CD14-positive monocyte (primary cell): Measurements from ENCODE around the gene OR51B2. TPM values are rescaled to one million over a fixed set of nuclear protein-coding genes. Genes with fewer than 3 reads are reported as not detected.

Experiments used
- DNase-seq, 3 donors: peaks; one replicate each; pipeline ENCODE4 v3.0.0-alpha.2; 2011 to 2022
- H2AFZ ChIP-seq: 2 replicates; pipeline ENCODE4 v1.6.0; 2012; ENCODE audit warnings: mild to moderate bottlenecking, low read depth, low read length, inconsistent platforms; ENCODE audit not compliant: insufficient read depth, poor library complexity, severe bottlenecking
- H3K27ac ChIP-seq, 2 donors: 1 replicate in 1 of 2; 2 replicates in 1 of 2; pipeline ENCODE4 v1.5.1; 2012 to 2013; ENCODE audit warnings: low read length in 2 of 2, control low read depth in 1 of 2, inconsistent platforms in 1 of 2, low read depth in 1 of 2, mild to moderate bottlenecking in 1 of 2
- H3K27me3 ChIP-seq, 2 donors: one replicate each; pipeline versions ENCODE4 v1.6.0 to v1.6.1; 2011 to 2013; ENCODE audit warnings: low read length in 2 of 2; ENCODE audit not compliant: control insufficient read depth in 2 of 2, insufficient read depth in 2 of 2
- H3K36me3 ChIP-seq, 2 donors: replicated peaks in 1 of 2; 1 replicate in 1 of 2; 2 replicates in 1 of 2; pipeline versions ENCODE4 v1.5.1 to v1.6.1; 2012 to 2013; ENCODE audit warnings: low read length in 2 of 2, control low read depth in 1 of 2, inconsistent platforms in 1 of 2, mild to moderate bottlenecking in 1 of 2; ENCODE audit not compliant: insufficient read depth in 2 of 2, control insufficient read depth in 1 of 2
- H3K4me1 ChIP-seq, 2 donors: 1 replicate in 1 of 2; 2 replicates in 1 of 2; pipeline versions ENCODE4 v1.5.1 to v1.6.1; 2012 to 2013; ENCODE audit warnings: low read length in 2 of 2, control low read depth in 1 of 2, inconsistent platforms in 1 of 2, mild to moderate bottlenecking in 1 of 2, moderate library complexity in 1 of 2; ENCODE audit not compliant: insufficient read depth in 2 of 2, control insufficient read depth in 1 of 2
- H3K4me2 ChIP-seq: replicated peaks from 2 replicates; pipeline ENCODE3; 2012; ENCODE audit warnings: low read length, moderate library complexity, mild to moderate bottlenecking; ENCODE audit not compliant: poor library complexity, severe bottlenecking; ENCODE audit errors: extremely low read depth
- H3K4me3 ChIP-seq, 3 experiments: fragments of 200-600 bp in 1 of 3; sonication (generic) in 1 of 3; replicated peaks in 1 of 3; 1 replicate in 2 of 3; 2 replicates in 1 of 3; pipeline ENCODE4 v1.5.1; 2011 to 2013; ENCODE audit warnings: low read length in 3 of 3, mild to moderate bottlenecking in 3 of 3, control low read depth in 2 of 3, low read depth in 2 of 3, inconsistent platforms in 1 of 3, moderate library complexity in 1 of 3
- H3K79me2 ChIP-seq: 2 replicates; pipeline ENCODE4 v1.6.0; 2012; ENCODE audit warnings: mild to moderate bottlenecking, control low read depth, inconsistent platforms, low read length, moderate library complexity; ENCODE audit not compliant: insufficient read depth
- H3K9ac ChIP-seq: 2 replicates; pipeline ENCODE4 v1.6.0; 2017; ENCODE audit warnings: low read length, mild to moderate bottlenecking; ENCODE audit not compliant: insufficient read depth, poor library complexity, severe bottlenecking
- H3K9me3 ChIP-seq, 2 donors: replicated peaks in 1 of 2; 1 replicate in 1 of 2; 2 replicates in 1 of 2; pipeline versions ENCODE4 v1.5.1 to v1.6.1; 2012 to 2013; ENCODE audit warnings: low read length in 2 of 2, control low read depth in 1 of 2; ENCODE audit not compliant: control insufficient read depth in 1 of 2, insufficient read depth in 1 of 2
- H4K20me1 ChIP-seq: 2 replicates; pipeline ENCODE4 v1.6.0; 2012; ENCODE audit warnings: mild to moderate bottlenecking, low read length, control low read depth, moderate library complexity; ENCODE audit not compliant: insufficient read depth
- H3K27ac Mint-ChIP-seq, 7 donors: one replicate each; pipeline ENCODE4 v1.8.0; 2020; ENCODE audit warnings: mild to moderate bottlenecking in 7 of 7, mixed read lengths in 7 of 7, moderate library complexity in 6 of 7, inconsistent platforms in 2 of 7
- H3K27me3 Mint-ChIP-seq, 3 donors: one replicate each; pipeline ENCODE4 v1.8.0; 2021 to 2022; ENCODE audit warnings: low read depth in 3 of 3, mild to moderate bottlenecking in 3 of 3, mixed read lengths in 3 of 3, moderate library complexity in 3 of 3, inconsistent platforms in 1 of 3
- H3K36me3 Mint-ChIP-seq, 2 donors: one replicate each; pipeline ENCODE4 v1.8.0; 2020; ENCODE audit warnings: mixed read lengths in 2 of 2, inconsistent platforms in 1 of 2, mild to moderate bottlenecking in 1 of 2
- H3K4me1 Mint-ChIP-seq: one replicate; pipeline ENCODE4 v1.8.0; 2020; ENCODE audit warnings: mild to moderate bottlenecking, mixed read lengths
- H3K4me3 Mint-ChIP-seq, 2 donors: one replicate each; pipeline ENCODE4 v1.8.0; 2020; ENCODE audit warnings: mild to moderate bottlenecking in 2 of 2, mixed read lengths in 2 of 2, moderate library complexity in 1 of 2
- H3K9me3 Mint-ChIP-seq, 7 donors: one replicate each; pipeline ENCODE4 v1.8.0; 2020 to 2022; ENCODE audit warnings: mixed read lengths in 7 of 7, mild to moderate bottlenecking in 6 of 7, moderate library complexity in 6 of 7, inconsistent platforms in 2 of 7
- CTCF ChIP-seq: fragments of 200-600 bp; IDR thresholded peaks from one replicate; pipeline ENCODE4 v1.8.0; 2022; ENCODE audit warnings: antibody characterized with exemption, mild to moderate bottlenecking
- WGBS: methylation state at CpG from one replicate; pipeline ENCODE4 v1.1.5; 2013; ENCODE audit warnings: missing lambda C conversion rate; ENCODE audit not compliant: insufficient coverage; 5-methylcytosine and 5-hydroxymethylcytosine counted together
- intact Hi-C, 2 donors: fragments of 100-400 bp; cut with micrococcal nuclease; formaldehyde crosslinking; loops; one replicate each; pipeline versions ENCODE4 v1.15.0 to v1.15.1; 2023
- polyA plus RNA-seq, 3 donors: library from polyadenylated mRNA; depleted of rRNA in 1 of 3; unstranded in 2 of 3; stranded (reverse) in 1 of 3; fragments of 300-500 nt in 2 of 3; fragments of >200 nt in 1 of 3; fragmentation: Illumina TruSeq in 2 of 3; gene quantifications; 1 replicate in 2 of 3; 2 replicates in 1 of 3; pipeline ENCODE4 v1.2.3, GENCODE V29; 2012 to 2021

OR51B2 gene
- polyA plus RNA-seq, 3 donors = not detected

GRCh38 chr11:5310423-5310822 lies 13.7 kb downstream of the OR51B2 start:
- Mint-ChIP-seq H3K27ac (no peak overlapping the region), H3K36me3 (no peaks in the 10 kb centered on the region), H3K9me3 (peaks cover 0 to 6% (median 2%) of the 10 kb centered on the region in 7 donors), H3K4me3 (no peak overlapping the region), H3K4me1 (no peaks in the 10 kb centered on the region), H3K27me3 (peaks cover 0 to under 1% (median 0%) of the 10 kb centered on the region in 3 donors)
- Histone ChIP-seq H3K79me2 (no peaks in the 10 kb centered on the region), H3K4me1 (no peaks in the 10 kb centered on the region), H3K4me3 (no peak overlapping the region), H3K36me3 (no peaks in the 10 kb centered on the region), H3K27me3 (no peaks in the 10 kb centered on the region), H4K20me1 (no peaks in the 10 kb centered on the region), H3K9ac (no peak overlapping the region), H3K9me3 (no peaks in the 10 kb centered on the region), H2AFZ (no peak overlapping the region), H3K4me2 (no peak overlapping the region), H3K27ac (no peak overlapping the region)
- intact Hi-C loops = no loop called here
- no peak for TF ChIP-seq CTCF
- WGBS = no CpG with 5 or more reads among the region's 1 CpG
- DNase-seq = no peak

- Mint-ChIP-seq H3K27ac (no peak overlapping the region), H3K27me3 (peaks cover 0 to 2% (median 0%) of the 10 kb centered on the region in 3 donors), H3K36me3 (no peaks in the 10 kb centered on the region), H3K4me1 (no peaks in the 10 kb centered on the region), H3K4me3 (no peak overlapping the region), H3K9me3 (peaks cover 0 to 10% (median 4%) of the 10 kb centered on the region in 7 donors)
- Histone ChIP-seq H3K9ac (no peak overlapping the region), H2AFZ (no peak overlapping the region), H3K4me1 (no peaks in the 10 kb centered on the region), H3K27me3 (no peaks in the 10 kb centered on the region), H3K36me3 (no peaks in the 10 kb centered on the region), H3K4me3 (no peak overlapping the region), H3K27ac (no peak overlapping the region), H3K9me3 (no peaks in the 10 kb centered on the region), H3K79me2 (no peaks in the 10 kb centered on the region), H3K4me2 (no peak overlapping the region), H4K20me1 (no peaks in the 10 kb centered on the region)
- no CpG with 5 or more reads among the region's 2 CpGs for WGBS
- DNase-seq = no peak
- intact Hi-C loops = no loop called here
- TF ChIP-seq CTCF = no peak
Observed at GRCh38 chr11:5307256-5308019, 16.7 kb downstream of the OR51B2 start.
